Central memory CD8-positive, alpha-beta T cell (primary cell): ENCODE measurements around the gene HOXA3.
A peak's percentile ranks its signal among the peaks of the same experiment; 100 is the strongest.

Experiments used
- ATAC-seq: fragments of 150-1000 bp; cut with Tn5 transposase; replicated peaks from 2 replicates; pipeline ENCODE4 v1.10.0; 2022; ENCODE audit warnings: mild to moderate bottlenecking, moderate FRiP score, moderate number of reproducible peaks; ENCODE audit not compliant: poor library complexity, severe bottlenecking; ENCODE audit errors: extremely low read depth
- DNase-seq, 2 donors: peaks; one replicate each; pipeline ENCODE4 v3.0.0; 2021; ENCODE audit warnings: low spot score in 2 of 2
- H3K27ac Mint-ChIP-seq: one replicate; pipeline ENCODE4 v1.8.0; 2022; ENCODE audit warnings: low read depth, mild to moderate bottlenecking, moderate library complexity, mixed read lengths
- H3K27me3 Mint-ChIP-seq: one replicate; pipeline ENCODE4 v1.8.0; 2022; ENCODE audit warnings: mixed read lengths
- H3K36me3 Mint-ChIP-seq: one replicate; pipeline ENCODE4 v1.8.0; 2022; ENCODE audit warnings: mild to moderate bottlenecking, moderate library complexity, mixed read lengths; ENCODE audit not compliant: insufficient read depth
- H3K4me1 Mint-ChIP-seq: one replicate; pipeline ENCODE4 v1.8.0; 2022; ENCODE audit warnings: mixed read lengths
- H3K4me3 Mint-ChIP-seq: one replicate; pipeline ENCODE4 v1.8.0; 2022; ENCODE audit warnings: mild to moderate bottlenecking, moderate library complexity, mixed read lengths
- H3K9me3 Mint-ChIP-seq: one replicate; pipeline ENCODE4 v1.8.0; 2022; ENCODE audit warnings: mixed read lengths

HOXA3 gene

GRCh38 chr7:27171637-27172314 is 19.4 kb upstream of the HOXA3 start:
- Mint-ChIP-seq H3K4me3 (peak overlapping the region; percentile 69), H3K36me3 (peaks cover 28% of the 10 kb centered on the region), H3K27ac (peak overlapping the region; percentile 72), H3K27me3 (peaks cover 82% of the 10 kb centered on the region), H3K4me1 (peaks cover 29% of the 10 kb centered on the region), H3K9me3 (no peaks in the 10 kb centered on the region)
- no peak for DNase-seq
- no peak for ATAC-seq

- H3K4me1 Mint-ChIP-seq, result peaks cover 29% of the 10 kb centered on the region
- H3K9me3 Mint-ChIP-seq, result no peaks in the 10 kb centered on the region
- H3K4me3 Mint-ChIP-seq, result peak overlapping the region; percentile 69
- ATAC-seq, result no peak
- H3K27me3 Mint-ChIP-seq, result peaks cover 87% of the 10 kb centered on the region
- H3K36me3 Mint-ChIP-seq, result peaks cover 33% of the 10 kb centered on the region
- DNase-seq, result no peak
- H3K27ac Mint-ChIP-seq, result peak overlapping the region; percentile 17
Observed at GRCh38 chr7:27171325-27171636, 18.9 kb upstream of the HOXA3 start.

GRCh38 chr7:27170426-27171324 is 18.3 kb upstream of the HOXA3 start:
- Mint-ChIP-seq H3K36me3 (peaks cover 37% of the 10 kb centered on the region), H3K4me3 (no peak overlapping the region), H3K27me3 (peaks cover 87% of the 10 kb centered on the region), H3K27ac (peak overlapping the region; percentile 20), H3K4me1 (peaks cover 34% of the 10 kb centered on the region), H3K9me3 (no peaks in the 10 kb centered on the region)
- ATAC-seq (no peak), DNase-seq (no peak)

GRCh38 chr7:27169658-27170425 is 17.5 kb upstream of the HOXA3 start:
- Mint-ChIP-seq H3K4me1 (peaks cover 36% of the 10 kb centered on the region), H3K36me3 (peaks cover 40% of the 10 kb centered on the region), H3K9me3 (no peaks in the 10 kb centered on the region), H3K27me3 (peaks cover 82% of the 10 kb centered on the region), H3K27ac (peak overlapping the region; percentile 74), H3K4me3 (peak overlapping the region; percentile 48)
- ATAC-seq (no peak), DNase-seq (no peak)

GRCh38 chr7:27168265-27168947 is 16.0 kb upstream of the HOXA3 start:
- peaks cover 36% of the 10 kb centered on the region for H3K4me1 Mint-ChIP-seq
- peak overlapping the region; percentile 23 for H3K4me3 Mint-ChIP-seq

GRCh38 chr7:27167916-27168264 is 15.5 kb upstream of the HOXA3 start:
- ATAC-seq (no peak), DNase-seq (no peak)
- Mint-ChIP-seq H3K27ac (no peak overlapping the region), H3K9me3 (no peaks in the 10 kb centered on the region), H3K4me1 (peaks cover 36% of the 10 kb centered on the region), H3K27me3 (peaks cover 93% of the 10 kb centered on the region), H3K4me3 (no peak overlapping the region), H3K36me3 (peaks cover 41% of the 10 kb centered on the region)

More at GRCh38 chr7:27168265-27168947, 16.0 kb upstream of the HOXA3 start:
- H3K36me3 Mint-ChIP-seq, result peaks cover 43% of the 10 kb centered on the region
- no peak for DNase-seq
- peaks cover 88% of the 10 kb centered on the region for H3K27me3 Mint-ChIP-seq
- no peaks in the 10 kb centered on the region for H3K9me3 Mint-ChIP-seq
- H3K27ac Mint-ChIP-seq, result peak overlapping the region; percentile 64
- no peak for ATAC-seq

GRCh38 chr7:27166531-27167505 is 14.4 kb upstream of the HOXA3 start:
- H3K36me3 Mint-ChIP-seq, result peaks cover 38% of the 10 kb centered on the region
- DNase-seq, result no peak
- peak overlapping the region; percentile 67 for H3K4me3 Mint-ChIP-seq
- no peaks in the 10 kb centered on the region for H3K9me3 Mint-ChIP-seq
- no peak for ATAC-seq
- peaks cover 93% of the 10 kb centered on the region for H3K27me3 Mint-ChIP-seq
- H3K4me1 Mint-ChIP-seq, result peaks cover 28% of the 10 kb centered on the region
- H3K27ac Mint-ChIP-seq, result peak overlapping the region; percentile 88

GRCh38 chr7:27165996-27166530 is 13.7 kb upstream of the HOXA3 start:
- Mint-ChIP-seq H3K4me1 (peaks cover 24% of the 10 kb centered on the region), H3K9me3 (no peaks in the 10 kb centered on the region), H3K27ac (peak overlapping the region; percentile 88), H3K4me3 (peak overlapping the region; percentile 67), H3K36me3 (peaks cover 37% of the 10 kb centered on the region), H3K27me3 (peaks cover 88% of the 10 kb centered on the region)
- DNase-seq (no peak), ATAC-seq (no peak)

GRCh38 chr7:27165089-27165995 is 13.0 kb upstream of the HOXA3 start, which contains the start of gene HOXA9:
Gene HOXA9 (minus strand): TSS chr7:27165537. CDS start chr7:27165457, 80 bp downstream.
- ATAC-seq (no peak), DNase-seq (no peak)
- Mint-ChIP-seq H3K36me3 (peaks cover 33% of the 10 kb centered on the region), H3K4me3 (peak within 1 kb of the TSS; percentile 67), H3K27me3 (peaks cover 80% of the 10 kb centered on the region), H3K4me1 (peaks cover 26% of the 10 kb centered on the region), H3K9me3 (no peaks in the 10 kb centered on the region), H3K27ac (peak within 1 kb of the TSS; percentile 88)

- no peaks in the 10 kb centered on the region for H3K9me3 Mint-ChIP-seq
- peaks cover 34% of the 10 kb centered on the region for H3K36me3 Mint-ChIP-seq
- peak overlapping the region; percentile 19 for H3K27ac Mint-ChIP-seq
- H3K4me1 Mint-ChIP-seq, result peaks cover 32% of the 10 kb centered on the region
- DNase-seq (no peak), ATAC-seq (no peak)
- peaks cover 80% of the 10 kb centered on the region for H3K27me3 Mint-ChIP-seq
- peak overlapping the region; percentile 21 for H3K4me3 Mint-ChIP-seq
Observed at GRCh38 chr7:27164367-27165088, 12.1 kb upstream of the HOXA3 start.
